ENCODE measurements around the gene SUGT1.
"Not testable (repeated sequence)": the region's sequence is repeated elsewhere in the genome, so short reads cannot be mapped to it uniquely, and the experiment has no call there.

The SUGT1 gene

GRCh38 chr13:52652196-52652979 lies at the start of gene SUGT1:
Gene SUGT1, plus strand, starts transcription at chr13:52652836. Its CDS starts 85 bp downstream, at chr13:52652921.
- DNase-seq (ENCODE audit: low read depth in 2 of 2, low spot score in 1 of 2): peak; percentile 89 to 91

DNA sequence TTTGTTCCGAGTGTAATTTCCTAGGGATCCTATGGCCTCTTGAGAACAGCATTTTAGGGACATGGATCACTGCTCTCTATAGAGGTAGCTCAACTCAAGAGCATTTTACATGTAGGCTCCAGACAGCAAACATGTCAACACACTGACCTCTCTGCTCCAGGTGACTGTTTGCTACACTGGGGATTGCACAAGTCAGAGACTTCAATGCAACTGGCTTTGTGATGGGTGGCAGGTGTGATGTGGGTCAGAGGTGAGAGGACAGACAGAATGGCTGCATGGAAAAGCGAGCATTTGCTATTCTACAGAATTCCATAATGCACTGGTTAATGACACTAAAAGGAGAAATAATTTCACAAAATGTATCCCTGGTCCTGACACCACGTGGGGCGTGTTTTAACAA lies 49.3 kb upstream of the SUGT1 start:
- DNase-seq (ENCODE audit: low read depth in 2 of 2, low spot score in 1 of 2): not testable (repeated sequence)

- not testable (repeated sequence) for DNase-seq (ENCODE audit: low read depth in 2 of 2, low spot score in 1 of 2)
Observed at GRCh38 chr13:52606126-52606525, 46.5 kb upstream of the SUGT1 start.

DNA sequence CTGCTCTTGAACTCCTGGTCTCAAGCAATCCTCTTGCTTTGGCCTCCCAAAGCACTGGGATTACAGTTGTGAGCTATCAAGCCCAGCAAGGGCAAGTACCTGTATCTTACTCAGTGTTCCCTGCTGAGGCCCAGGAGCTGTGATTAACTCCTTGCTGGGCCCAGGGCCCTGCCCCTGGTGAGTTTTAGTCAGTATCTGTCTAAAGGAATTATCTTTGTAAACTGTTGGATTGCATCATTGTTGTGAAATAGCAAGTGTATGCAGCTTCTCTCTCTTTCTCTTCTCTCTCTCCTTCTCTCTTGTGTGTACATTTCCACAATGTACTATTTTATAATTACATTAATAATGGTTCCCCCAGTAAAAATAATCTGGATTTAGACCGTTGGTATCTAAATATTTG lies 45.8 kb upstream of the SUGT1 start:
- not testable (repeated sequence) for DNase-seq (ENCODE audit: low read depth in 2 of 2, low spot score in 1 of 2)

- DNase-seq (ENCODE audit: low read depth in 2 of 2, low spot score in 1 of 2): not testable (repeated sequence)
Observed at GRCh38 chr13:52608184-52608583, 44.5 kb upstream of the SUGT1 start.

GRCh38 chr13:52609013-52609606 lies 43.5 kb upstream of the SUGT1 start:
- DNase-seq (ENCODE audit: low read depth in 2 of 2, low spot score in 1 of 2): not testable (repeated sequence)

DNA sequence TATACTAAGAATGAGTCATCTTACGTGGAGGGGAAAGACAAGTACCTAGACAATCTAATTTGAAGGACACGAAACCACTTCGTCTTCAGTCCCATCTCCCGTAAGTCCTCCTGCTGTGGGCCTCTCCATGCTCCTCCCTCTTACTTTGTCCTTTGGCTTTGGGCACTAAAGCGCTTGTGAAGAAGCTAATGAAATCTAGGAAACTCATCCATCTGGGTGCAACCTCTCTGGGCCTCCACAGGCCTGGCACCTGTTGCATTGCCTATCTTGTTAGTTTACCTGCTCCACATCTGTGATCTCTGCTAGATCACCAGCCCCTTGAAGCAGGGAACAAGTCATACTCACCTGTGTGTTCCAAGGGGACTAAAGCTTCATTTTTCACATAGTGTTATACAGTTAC lies 42.5 kb upstream of the SUGT1 start:
- not testable (repeated sequence) for DNase-seq (ENCODE audit: low read depth in 2 of 2, low spot score in 1 of 2)

DNA sequence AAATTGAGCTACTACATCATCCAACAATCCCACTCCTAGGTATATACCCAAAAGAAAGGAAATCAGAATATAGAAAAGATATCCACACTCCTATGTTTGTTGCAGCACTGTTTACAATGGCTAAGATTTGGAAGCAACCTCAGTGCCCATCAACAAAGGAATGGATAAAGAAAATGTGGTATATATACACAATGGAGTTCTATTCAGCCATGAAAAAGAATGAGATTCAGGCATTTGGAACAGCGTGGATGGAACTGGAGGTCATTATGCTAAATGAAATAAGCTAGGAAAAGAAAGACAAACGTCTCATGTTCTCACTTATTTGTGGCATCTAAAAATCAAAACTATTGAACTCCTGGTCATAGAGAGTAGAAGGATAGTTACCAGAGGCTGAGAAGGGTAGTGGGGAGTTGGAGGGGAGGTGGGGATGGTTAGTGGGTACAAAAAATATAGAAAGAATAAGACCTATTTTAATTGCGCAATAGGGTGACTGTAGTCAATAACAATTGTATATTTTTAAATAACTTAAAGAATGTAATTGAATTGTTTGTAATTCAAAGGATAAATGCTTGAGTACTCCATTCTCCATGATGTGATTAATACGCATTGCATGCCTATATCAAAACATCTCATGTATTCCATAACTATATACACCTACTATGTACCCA lies 37.4 kb upstream of the SUGT1 start:
- DNase-seq (ENCODE audit: low read depth in 2 of 2, low spot score in 1 of 2): no peak

DNA sequence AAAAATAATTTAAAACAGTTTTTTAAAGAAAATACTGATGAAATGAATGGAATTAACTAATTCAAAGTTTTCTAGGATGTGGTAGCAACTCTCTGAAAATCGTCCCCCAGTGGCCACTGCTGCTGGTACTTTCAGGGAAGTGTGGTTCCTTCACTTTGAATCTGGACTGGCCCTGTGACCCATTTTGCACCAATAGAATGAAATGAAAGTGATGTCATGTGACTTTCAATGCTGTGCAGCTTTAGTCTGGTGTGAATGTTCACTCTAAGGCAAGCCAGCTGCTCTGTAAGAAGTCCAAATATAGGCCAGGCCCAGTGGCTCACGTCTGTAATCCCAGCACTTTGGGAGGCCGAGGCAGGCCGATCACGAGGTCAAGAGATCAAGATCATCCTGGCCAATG lies 36.8 kb upstream of the SUGT1 start:
- DNase-seq (ENCODE audit: low read depth in 2 of 2, low spot score in 1 of 2): no peak

DNA sequence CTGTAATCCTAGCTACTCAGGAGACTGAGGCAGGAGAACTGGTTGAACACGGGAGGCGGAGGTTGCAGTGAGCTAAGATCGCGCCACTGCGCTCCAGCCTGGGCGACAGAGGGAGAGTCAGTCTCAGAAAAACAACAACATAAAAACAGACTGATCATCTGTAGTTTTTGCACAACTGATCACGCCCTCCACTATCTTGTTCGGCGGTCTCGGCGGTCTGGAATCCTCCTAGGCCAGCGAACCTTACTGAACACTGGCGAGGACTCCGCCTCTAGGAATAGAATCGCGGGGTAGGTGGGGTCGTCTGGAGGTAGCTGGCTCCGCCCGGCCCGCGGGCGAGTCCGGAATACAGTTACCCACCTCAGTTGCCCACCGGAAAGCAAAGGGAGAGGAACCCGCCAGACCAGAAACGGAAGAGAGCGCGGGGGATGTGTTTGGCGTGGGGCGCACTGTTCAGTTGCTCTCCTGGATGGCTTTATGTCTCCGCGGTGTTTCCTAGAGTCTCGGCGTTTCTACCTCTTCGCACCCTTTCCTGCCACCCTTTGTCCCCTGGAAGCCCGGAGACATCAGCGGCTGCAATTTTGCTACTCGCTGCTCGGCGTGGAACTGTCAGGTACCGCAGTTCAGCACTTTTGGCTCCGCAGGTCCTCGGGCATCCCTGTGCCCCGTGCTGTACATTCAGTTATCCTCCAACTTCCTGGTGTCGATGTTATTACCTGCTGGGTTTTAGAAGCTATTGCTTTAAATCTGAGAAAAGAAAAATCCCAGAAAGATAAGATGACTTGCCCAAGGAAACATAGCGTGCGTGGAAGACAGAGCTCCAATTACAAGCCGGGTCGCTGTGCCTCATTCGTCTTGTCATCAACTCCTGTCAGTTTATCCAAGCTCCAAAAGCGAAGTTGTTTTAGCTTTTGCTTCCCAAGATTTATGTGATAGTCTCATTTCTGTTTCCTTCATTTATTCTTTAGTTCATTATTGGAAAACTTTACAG lies 35.3 kb upstream of the SUGT1 start:
- peak; percentile 57 to 66 for DNase-seq (ENCODE audit: low read depth in 2 of 2, low spot score in 1 of 2)

GRCh38 chr13:52631083-52631690 lies 21.4 kb upstream of the SUGT1 start:
- DNase-seq (ENCODE audit: low read depth in 2 of 2, low spot score in 1 of 2): not testable (repeated sequence)

DNA sequence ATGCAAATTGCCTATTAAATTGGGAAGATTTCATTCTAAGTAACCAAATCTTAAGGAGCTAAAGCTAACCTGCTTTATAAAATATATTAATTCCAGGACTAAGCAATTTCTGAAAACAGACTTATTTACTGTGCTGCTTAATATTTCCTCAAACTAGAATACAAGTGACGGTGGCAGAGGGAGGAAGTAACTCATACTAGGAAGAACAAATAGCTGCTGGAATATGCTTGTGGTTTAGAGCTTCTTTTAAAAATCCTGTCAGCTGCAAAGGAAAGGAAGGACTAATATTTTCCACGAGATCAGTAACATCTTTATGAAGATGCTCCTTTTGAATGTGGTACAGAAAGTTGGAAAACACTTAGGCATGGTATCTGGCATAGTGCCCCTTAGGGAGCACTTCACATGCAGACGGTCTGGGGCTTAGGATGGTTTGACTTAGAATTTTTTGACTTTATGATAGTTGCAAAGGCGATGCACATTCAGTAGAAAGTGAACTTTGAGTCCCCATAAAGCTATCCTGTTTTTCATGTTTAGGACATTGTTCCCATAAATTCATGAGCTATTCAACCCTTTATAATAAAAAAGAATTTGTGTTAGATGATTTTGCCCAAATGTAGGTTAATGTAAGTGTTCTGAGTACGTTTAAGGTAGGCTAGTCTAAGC lies 13.8 kb upstream of the SUGT1 start:
- DNase-seq (ENCODE audit: low read depth in 2 of 2, low spot score in 1 of 2): no peak

DNA sequence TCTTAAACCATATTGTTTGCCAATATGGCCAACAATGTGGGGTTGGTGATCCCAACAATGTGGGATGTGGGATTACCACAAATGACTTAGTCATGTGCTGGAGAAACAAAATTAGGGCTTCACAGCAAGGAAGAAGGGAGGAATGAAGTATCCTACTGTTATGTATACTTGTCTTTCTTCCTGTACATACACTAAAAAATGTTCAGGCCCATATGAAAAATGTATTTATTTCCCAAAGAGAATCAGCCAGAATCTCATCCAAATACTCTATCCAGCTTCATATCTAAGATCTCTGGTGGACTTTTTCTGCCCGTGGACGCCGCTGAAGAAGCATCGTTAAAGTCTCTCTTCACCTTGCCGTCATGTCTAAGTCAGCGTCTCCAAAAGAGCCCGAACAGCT lies 10.5 kb upstream of the SUGT1 start, which contains the start of gene HNRNPA1L2:
Gene HNRNPA1L2, plus strand, starts transcription at position 301 of the 400 bp plus-strand sequence. Its CDS starts 62 bp downstream, at position 363.
- no peak for DNase-seq (ENCODE audit: low read depth in 2 of 2, low spot score in 1 of 2)

- DNase-seq (ENCODE audit: low read depth in 2 of 2, low spot score in 1 of 2): no peak
Observed at GRCh38 chr13:52644108-52644507, 8.5 kb upstream of the SUGT1 start.

DNA sequence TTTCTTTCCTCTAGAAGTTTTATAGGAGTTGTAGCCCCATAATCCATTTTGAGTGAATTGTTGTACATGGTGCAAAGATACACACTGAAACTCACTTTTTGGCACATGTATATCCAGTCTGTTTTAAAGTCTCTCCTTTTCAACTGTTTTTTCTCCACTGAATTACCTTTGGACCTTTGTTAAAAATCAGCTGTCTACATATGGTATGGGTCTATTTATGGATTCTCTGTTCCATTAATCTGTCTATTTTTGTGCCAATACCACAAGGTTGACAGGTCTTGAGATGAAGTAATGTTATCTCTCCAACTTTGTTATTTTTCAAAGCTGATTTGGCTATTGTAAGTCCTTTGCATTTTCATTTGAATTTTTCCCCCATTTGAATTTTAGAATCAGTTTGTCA lies 5.7 kb upstream of the SUGT1 start:
- DNase-seq (ENCODE audit: low read depth in 2 of 2, low spot score in 1 of 2): no peak

- DNase-seq (ENCODE audit: low read depth in 2 of 2, low spot score in 1 of 2): no peak
Observed at GRCh38 chr13:52650731-52651130, 1.9 kb upstream of the SUGT1 start.

DNA sequence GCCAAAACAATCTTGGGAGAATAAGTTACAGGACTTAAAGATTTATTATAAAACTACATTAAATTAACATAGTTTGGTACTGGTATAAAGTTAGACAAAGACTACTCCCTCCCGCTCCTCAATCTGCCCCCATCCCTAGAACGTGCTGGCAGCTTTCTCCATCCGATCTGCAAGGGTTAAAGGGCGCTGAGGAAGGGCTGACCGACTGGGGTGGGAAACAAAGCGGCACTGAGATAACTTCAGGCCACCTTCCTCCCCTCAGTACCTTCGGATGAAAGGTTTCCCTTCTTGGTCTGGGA lies 790 bp upstream of the SUGT1 start:
- no peak for DNase-seq (ENCODE audit: low read depth in 2 of 2, low spot score in 1 of 2)

- DNase-seq (ENCODE audit: low read depth in 2 of 2, low spot score in 1 of 2): peak in 1 of 2 donors; percentile 14
Observed at GRCh38 chr13:52652980-52653303, 306 bp downstream of the SUGT1 start.

GRCh38 chr13:52659340-52659739 lies 6.7 kb downstream of the SUGT1 start:
- DNase-seq (ENCODE audit: low read depth in 2 of 2, low spot score in 1 of 2): no peak

GRCh38 chr13:52664272-52664671 lies 11.6 kb downstream of the SUGT1 start:
- DNase-seq (ENCODE audit: low read depth in 2 of 2, low spot score in 1 of 2): no peak

Data from stimulated activated CD8-positive, alpha-beta memory T cell treated with anti-CD3 and anti-CD28 coated beads, Interleukin-4, amount 100 ng/mL, for 4 hours (primary cell).